GM12892 (cell line): ENCODE data around the gene MRPL20.

ENCODE experiments used
- POLR2A ChIP-seq: IDR thresholded peaks from 2 replicates; pipeline ENCODE4 v1.6.1; 2011; ENCODE audit warnings: low read depth, low read length, control low read depth
- POLR2AphosphoS5 ChIP-seq: IDR thresholded peaks from 2 replicates; pipeline ENCODE4 v1.6.1; 2011; ENCODE audit warnings: low read depth, low read length, control low read depth
- TAF1 ChIP-seq: IDR thresholded peaks from 2 replicates; pipeline ENCODE4 v1.6.1; 2011; ENCODE audit warnings: low read depth, mild to moderate bottlenecking, control low read depth, low read length, borderline replicate concordance

DNA sequence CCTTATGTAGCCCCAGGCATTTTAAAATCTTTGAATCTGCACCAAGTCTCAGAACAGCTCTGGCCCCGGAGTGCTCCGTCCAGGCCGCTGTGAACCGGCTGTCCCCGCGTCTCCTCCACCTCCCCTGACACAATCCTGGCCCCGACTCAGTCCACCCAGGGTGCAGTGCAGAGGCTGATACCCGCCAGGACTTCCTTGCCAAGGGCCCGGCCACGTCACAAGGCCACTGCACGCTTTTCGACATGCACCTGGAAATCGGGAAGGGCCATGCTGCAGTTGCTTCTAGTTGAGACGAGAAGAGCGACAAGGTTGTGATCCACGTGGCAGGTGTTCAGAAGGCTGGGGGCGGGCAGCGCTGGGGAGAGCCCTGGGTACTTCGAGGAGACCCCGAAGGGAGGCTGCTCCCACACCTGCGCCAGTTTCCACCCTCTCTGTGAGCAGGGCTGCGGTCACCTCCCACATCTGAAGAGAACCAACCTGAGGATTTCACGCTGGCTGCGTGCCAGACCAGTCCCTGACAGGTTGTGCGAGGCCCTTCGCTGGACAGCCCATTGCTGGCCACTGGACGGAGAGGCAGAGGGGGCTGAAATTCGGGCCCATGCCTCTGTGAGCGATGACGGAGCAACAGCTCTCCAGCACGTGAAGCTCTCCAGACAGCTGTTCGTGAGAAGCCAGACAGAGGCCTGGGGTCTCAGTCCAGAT lies 35.1 kb upstream of the MRPL20 start:
- no peak for TF ChIP-seq POLR2A
- no peak for TF ChIP-seq POLR2AphosphoS5
- TF ChIP-seq TAF1, result no peak
